ENCODE results near the gene RBPJL. TPM values are rescaled to one million over a fixed set of nuclear protein-coding genes. Genes with fewer than 3 reads are reported as not detected.

Gene RBPJL
- total RNA-seq, 1 experiment from 2014 or later, result not detected

- BruUV-seq (replicated peaks), result no TSS peak
- Histone ChIP-seq H3K4me1 (replicated peaks; ENCODE audit: insufficient read depth) (no peaks in the 10 kb centered on the region), H3K4me2 (no peak overlapping the region), H3K36me3 (ENCODE audit: low read depth) (no peaks in the 10 kb centered on the region), H3K27me3 (ENCODE audit: insufficient read depth, low read depth) (no peaks in the 10 kb centered on the region), H3K4me3 (no peak overlapping the region), H3K27ac (no peak overlapping the region), H4K20me1 (ENCODE audit: insufficient read depth) (no peaks in the 10 kb centered on the region), H3K9me3 (ENCODE audit: insufficient read depth, low read depth) (no peaks in the 10 kb centered on the region), H2AFZ (no peak overlapping the region), H3K9me2 (ENCODE audit: insufficient read depth) (no peaks in the 10 kb centered on the region), H3F3A (ENCODE audit: insufficient read depth, low read depth) (no peaks in the 10 kb centered on the region), H3K79me2 (ENCODE audit: low read depth) (no peaks in the 10 kb centered on the region)
- intact Hi-C loops (cut with micrococcal nuclease; ENCODE audit: unreplicated experiment), result no loop called here
- no peak for DNase-seq
- POLR2A ChIA-PET (ENCODE audit: unreplicated experiment), result no interaction called here
- TF ChIP-seq CTCF (conservative IDR thresholded peaks at IDR 0.05) (no peak), EZH2 (IDR thresholded peaks at IDR 0.05; ENCODE audit: low read depth) (no peak)
- CTCF ChIA-PET, result no interaction called here
Measured at GRCh38 chr20:45307076-45307640, 518 bp downstream of the RBPJL start.

- intact Hi-C loops (cut with micrococcal nuclease; ENCODE audit: unreplicated experiment), result no loop called here
- BruUV-seq (replicated peaks), result no TSS peak
- Histone ChIP-seq H3F3A (ENCODE audit: insufficient read depth, low read depth) (no peaks in the 10 kb centered on the region), H2AFZ (no peak within 1 kb of the TSS), H3K27ac (no peak within 1 kb of the TSS), H3K27me3 (ENCODE audit: insufficient read depth, low read depth) (no peaks in the 10 kb centered on the region), H3K79me2 (ENCODE audit: low read depth) (no peaks in the 10 kb centered on the region), H3K4me1 (replicated peaks; ENCODE audit: insufficient read depth) (no peaks in the 10 kb centered on the region), H3K4me3 (no peak within 1 kb of the TSS), H3K9me2 (ENCODE audit: insufficient read depth) (no peaks in the 10 kb centered on the region), H3K36me3 (ENCODE audit: low read depth) (no peaks in the 10 kb centered on the region), H3K4me2 (no peak within 1 kb of the TSS), H4K20me1 (ENCODE audit: insufficient read depth) (no peaks in the 10 kb centered on the region), H3K9me3 (ENCODE audit: insufficient read depth, low read depth) (no peaks in the 10 kb centered on the region)
- POLR2A ChIA-PET (ENCODE audit: unreplicated experiment), result interaction anchor here (0.8 kb wide), 1 partner anchor 150 kb away, joined by 6 read pairs; no protein-coding TSS in a partner anchor
- CTCF ChIA-PET, result no interaction called here
- TF ChIP-seq CTCF (conservative IDR thresholded peaks at IDR 0.05) (no peak), EZH2 (IDR thresholded peaks at IDR 0.05; ENCODE audit: low read depth) (no peak)
- DNase-seq, result no peak
Measured at GRCh38 chr20:45308117-45308778, 1.6 kb downstream of the RBPJL start, which contains the start of gene MATN4. MATN4 (minus strand) TSS chr20:45308299; CDS start chr20:45305582, 2,717 bp downstream.

- Histone ChIP-seq H3K27me3 (ENCODE audit: insufficient read depth, low read depth) (no peaks in the 10 kb centered on the region), H3K4me2 (no peak overlapping the region), H3K79me2 (ENCODE audit: low read depth) (no peaks in the 10 kb centered on the region), H4K20me1 (ENCODE audit: insufficient read depth) (no peaks in the 10 kb centered on the region), H2AFZ (no peak overlapping the region), H3K36me3 (ENCODE audit: low read depth) (no peaks in the 10 kb centered on the region), H3K9me2 (ENCODE audit: insufficient read depth) (no peaks in the 10 kb centered on the region), H3K4me3 (no peak overlapping the region), H3F3A (ENCODE audit: insufficient read depth, low read depth) (no peaks in the 10 kb centered on the region), H3K4me1 (replicated peaks; ENCODE audit: insufficient read depth) (no peaks in the 10 kb centered on the region), H3K27ac (no peak overlapping the region), H3K9me3 (ENCODE audit: insufficient read depth, low read depth) (no peaks in the 10 kb centered on the region)
- no TSS peak for BruUV-seq (replicated peaks)
- intact Hi-C loops (cut with micrococcal nuclease; ENCODE audit: unreplicated experiment), result no loop called here
- POLR2A ChIA-PET (ENCODE audit: unreplicated experiment), result interaction anchor here (0.8 kb wide), 1 partner anchor 150 kb away, joined by 6 read pairs; no protein-coding TSS in a partner anchor
- TF ChIP-seq EZH2 (IDR thresholded peaks at IDR 0.05; ENCODE audit: low read depth), result no peak
- TF ChIP-seq CTCF (conservative IDR thresholded peaks at IDR 0.05), result no peak
- no peak for DNase-seq
- CTCF ChIA-PET, result no interaction called here
Measured at GRCh38 chr20:45309075-45309474, 2.4 kb downstream of the RBPJL start.
